Measurements from ENCODE around the gene CAV2. TPM values are rescaled to one million over a fixed set of nuclear protein-coding genes. Genes with fewer than 3 reads are reported as not detected.

Gene CAV2
- total RNA-seq, 1 experiment from 2014 or later = 286 TPM

- TSS peak; percentile 18 for BruUV-seq (replicated peaks)
- TF ChIP-seq EZH2 (IDR thresholded peaks at IDR 0.05; ENCODE audit: borderline replicate concordance, low read depth, low read length, poor library complexity, severe bottlenecking) (no peak), CTCF (conservative IDR thresholded peaks at IDR 0.05; ENCODE audit: low read depth, low read length) (peak; percentile 58)
These were observed 26.6 kb downstream of the CAV2 start for GRCh38 chr7:116525913-116526861.

GRCh38 chr7:116526897-116527296, 27.4 kb downstream of the CAV2 start:
- H3K4me1 ChIP-seq (ENCODE audit: insufficient read depth, low read length, poor library complexity, severe bottlenecking) = peaks cover 26% of the 10 kb centered on the region
- ChIA-PET POLR2A (ENCODE audit: low non-redundant PET) (interaction anchor here (0.6 to 0.8 kb wide), 2 partner anchors 27 to 281 kb away, joined by 3 to 5 read pairs; partner anchors contain the start of gene CAV2), CTCF (interaction anchor here (1.4 kb wide), 1 partner anchor 267 kb away, joined by 9 read pairs; no protein-coding TSS in a partner anchor)
- H3K36me3 ChIP-seq (ENCODE audit: insufficient read depth, low read length, poor library complexity, severe bottlenecking) = peaks cover 57% of the 10 kb centered on the region
- intact Hi-C loops (cut with micrococcal nuclease; ENCODE audit: unreplicated experiment) = loop anchor here (2.0 kb wide), 2 partner anchors 26 to 268 kb away; no protein-coding TSS in a partner anchor
- peak overlapping the region; percentile 90 for H3K4me3 ChIP-seq (ENCODE audit: low read depth, low read length, poor library complexity, severe bottlenecking)
- peak overlapping the region; percentile 100 for H3K27ac ChIP-seq (ENCODE audit: low read depth, low read length, poor library complexity, severe bottlenecking)
- no peak for TF ChIP-seq EZH2 (IDR thresholded peaks at IDR 0.05; ENCODE audit: borderline replicate concordance, low read depth, low read length, poor library complexity, severe bottlenecking)
- TF ChIP-seq CTCF (conservative IDR thresholded peaks at IDR 0.05; ENCODE audit: low read depth, low read length) = no peak
- DNase-seq (ENCODE audit: low spot score) = no peak
- H3K27me3 ChIP-seq (replicated peaks; ENCODE audit: insufficient read depth, low read depth, low read length, poor library complexity) = no peaks in the 10 kb centered on the region
- no peaks in the 10 kb centered on the region for H3K9me3 ChIP-seq (ENCODE audit: low read depth, low read length, poor library complexity, severe bottlenecking)
- BruUV-seq (replicated peaks) = no TSS peak

More at GRCh38 chr7:116525913-116526861, 26.6 kb downstream of the CAV2 start:
- Histone ChIP-seq H3K36me3 (ENCODE audit: insufficient read depth, low read length, poor library complexity, severe bottlenecking) (peaks cover 50% of the 10 kb centered on the region), H3K4me1 (ENCODE audit: insufficient read depth, low read length, poor library complexity, severe bottlenecking) (peaks cover 29% of the 10 kb centered on the region), H3K27me3 (replicated peaks; ENCODE audit: insufficient read depth, low read depth, low read length, poor library complexity) (no peaks in the 10 kb centered on the region), H3K9me3 (ENCODE audit: low read depth, low read length, poor library complexity, severe bottlenecking) (no peaks in the 10 kb centered on the region), H3K4me3 (ENCODE audit: low read depth, low read length, poor library complexity, severe bottlenecking) (peak overlapping the region; percentile 90), H3K27ac (ENCODE audit: low read depth, low read length, poor library complexity, severe bottlenecking) (peak overlapping the region; percentile 100)
- POLR2A ChIA-PET (ENCODE audit: low non-redundant PET) = interaction anchor here (0.6 to 1.0 kb wide), 7 partner anchors 25 to 332 kb away, joined by 3 to 5 read pairs (median 3); partner anchors contain the start of genes CAV2 and TES
- peak; percentile 90 for DNase-seq (ENCODE audit: low spot score)
- intact Hi-C loops (cut with micrococcal nuclease; ENCODE audit: unreplicated experiment) = loop anchor here (2.0 kb wide), 2 partner anchors 25 to 267 kb away; no protein-coding TSS in a partner anchor
- CTCF ChIA-PET = interaction anchor here (0.5 to 1.4 kb wide), 5 partner anchors 28 to 346 kb away, joined by 3 to 9 read pairs (median 5); no protein-coding TSS in a partner anchor

GRCh38 chr7:116527521-116527920, 28.0 kb downstream of the CAV2 start:
- BruUV-seq (replicated peaks) = no TSS peak
- H3K4me3 ChIP-seq (ENCODE audit: low read depth, low read length, poor library complexity, severe bottlenecking) = peak overlapping the region; percentile 90
- H3K36me3 ChIP-seq (ENCODE audit: insufficient read depth, low read length, poor library complexity, severe bottlenecking) = peaks cover 63% of the 10 kb centered on the region

More at GRCh38 chr7:116527521-116527920, 28.0 kb downstream of the CAV2 start:
- Histone ChIP-seq H3K27me3 (replicated peaks; ENCODE audit: insufficient read depth, low read depth, low read length, poor library complexity) (no peaks in the 10 kb centered on the region), H3K27ac (ENCODE audit: low read depth, low read length, poor library complexity, severe bottlenecking) (peak overlapping the region; percentile 100), H3K9me3 (ENCODE audit: low read depth, low read length, poor library complexity, severe bottlenecking) (no peaks in the 10 kb centered on the region), H3K4me1 (ENCODE audit: insufficient read depth, low read length, poor library complexity, severe bottlenecking) (peaks cover 26% of the 10 kb centered on the region)
- POLR2A ChIA-PET (ENCODE audit: low non-redundant PET) = interaction anchor here (0.6 to 0.7 kb wide), 4 partner anchors 264 to 334 kb away, joined by 3 to 5 read pairs (median 3); partner anchors contain the start of gene TES
- TF ChIP-seq EZH2 (IDR thresholded peaks at IDR 0.05; ENCODE audit: borderline replicate concordance, low read depth, low read length, poor library complexity, severe bottlenecking) (no peak), CTCF (conservative IDR thresholded peaks at IDR 0.05; ENCODE audit: low read depth, low read length) (no peak)
- DNase-seq (ENCODE audit: low spot score) = peak; percentile 78
- CTCF ChIA-PET = no interaction called here
- intact Hi-C loops (cut with micrococcal nuclease; ENCODE audit: unreplicated experiment) = loop anchor here (2.0 kb wide), 2 partner anchors 27 to 269 kb away; no protein-coding TSS in a partner anchor
